ENCODE data around the gene MKNK1.

DNA sequence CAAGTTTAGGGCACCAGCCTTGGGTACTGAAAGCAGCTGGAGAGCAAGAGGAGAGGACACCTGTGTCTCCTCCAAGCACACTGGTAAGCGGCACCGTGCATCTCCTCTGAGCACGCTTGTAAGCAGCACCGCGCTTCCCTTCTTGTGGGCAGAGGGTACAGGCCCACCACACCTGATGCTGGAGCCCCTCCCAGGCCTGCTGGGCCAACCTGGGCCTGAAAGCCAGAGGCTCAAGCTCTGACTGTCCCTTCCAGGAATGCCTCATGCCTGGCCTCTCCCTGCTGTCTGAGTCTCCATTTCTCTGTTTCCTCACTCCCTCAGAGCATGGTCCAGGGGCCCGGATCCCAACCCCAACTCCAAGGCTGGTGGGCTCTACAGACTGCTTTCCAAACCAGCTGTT, 88.5 kb downstream of the MKNK1 start:
- no peak for TF ChIP-seq POLR2A (IDR thresholded peaks at IDR 0.05)
- TF ChIP-seq, protein P1, sequence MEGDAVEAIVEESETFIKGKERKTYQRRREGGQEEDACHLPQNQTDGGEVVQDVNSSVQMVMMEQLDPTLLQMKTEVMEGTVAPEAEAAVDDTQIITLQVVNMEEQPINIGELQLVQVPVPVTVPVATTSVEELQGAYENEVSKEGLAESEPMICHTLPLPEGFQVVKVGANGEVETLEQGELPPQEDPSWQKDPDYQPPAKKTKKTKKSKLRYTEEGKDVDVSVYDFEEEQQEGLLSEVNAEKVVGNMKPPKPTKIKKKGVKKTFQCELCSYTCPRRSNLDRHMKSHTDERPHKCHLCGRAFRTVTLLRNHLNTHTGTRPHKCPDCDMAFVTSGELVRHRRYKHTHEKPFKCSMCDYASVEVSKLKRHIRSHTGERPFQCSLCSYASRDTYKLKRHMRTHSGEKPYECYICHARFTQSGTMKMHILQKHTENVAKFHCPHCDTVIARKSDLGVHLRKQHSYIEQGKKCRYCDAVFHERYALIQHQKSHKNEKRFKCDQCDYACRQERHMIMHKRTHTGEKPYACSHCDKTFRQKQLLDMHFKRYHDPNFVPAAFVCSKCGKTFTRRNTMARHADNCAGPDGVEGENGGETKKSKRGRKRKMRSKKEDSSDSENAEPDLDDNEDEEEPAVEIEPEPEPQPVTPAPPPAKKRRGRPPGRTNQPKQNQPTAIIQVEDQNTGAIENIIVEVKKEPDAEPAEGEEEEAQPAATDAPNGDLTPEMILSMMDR (IDR thresholded peaks at IDR 0.05) = no peak

Measured in uterus (tissue), 2 donors.